Stimulated activated naive CD8-positive, alpha-beta T cell treated with anti-CD3 and anti-CD28 coated beads, Interleukin-15, amount 100 ng/mL, for 72 hours (primary cell): ENCODE data around the gene CD72.
"Not testable (repeated sequence)": the region's sequence is repeated elsewhere in the genome, so short reads cannot be mapped to it uniquely, and the experiment has no call there.

Experiments
- ATAC-seq: fragments of 150-1000 bp; cut with Tn5 transposase; 2 replicates; pipeline ENCODE4 v1.10.0; 2021; ENCODE audit warnings: mild to moderate bottlenecking, moderate library complexity
- DNase-seq, 2 donors: peaks; one replicate each; pipeline ENCODE4 v3.0.0; 2021 to 2022
- H3K27ac Mint-ChIP-seq, 2 donors: one replicate each; pipeline ENCODE4 v1.8.0; 2022; ENCODE audit warnings: mild to moderate bottlenecking in 2 of 2, mixed read lengths in 2 of 2, moderate library complexity in 2 of 2
- H3K27me3 Mint-ChIP-seq: one replicate; pipeline ENCODE4 v1.8.0; 2022; ENCODE audit warnings: mixed read lengths
- H3K4me1 Mint-ChIP-seq: one replicate; pipeline ENCODE4 v1.8.0; 2022; ENCODE audit warnings: mild to moderate bottlenecking, mixed read lengths
- H3K4me3 Mint-ChIP-seq, 2 donors: one replicate each; pipeline ENCODE4 v1.8.0; 2022; ENCODE audit warnings: mild to moderate bottlenecking in 2 of 2, mixed read lengths in 2 of 2, moderate library complexity in 1 of 2
- H3K9me3 Mint-ChIP-seq, 2 donors: one replicate each; pipeline ENCODE4 v1.8.0; 2022; ENCODE audit warnings: mixed read lengths in 2 of 2

CD72 gene

GRCh38 chr9:35612066-35612465 is 6.1 kb downstream of the CD72 start:
- H3K9me3 Mint-ChIP-seq, H3K27me3 Mint-ChIP-seq, H3K27ac Mint-ChIP-seq, H3K4me3 Mint-ChIP-seq, ATAC-seq, DNase-seq: not testable (repeated sequence)
- peaks cover 33% of the 10 kb centered on the region for H3K4me1 Mint-ChIP-seq

DNA sequence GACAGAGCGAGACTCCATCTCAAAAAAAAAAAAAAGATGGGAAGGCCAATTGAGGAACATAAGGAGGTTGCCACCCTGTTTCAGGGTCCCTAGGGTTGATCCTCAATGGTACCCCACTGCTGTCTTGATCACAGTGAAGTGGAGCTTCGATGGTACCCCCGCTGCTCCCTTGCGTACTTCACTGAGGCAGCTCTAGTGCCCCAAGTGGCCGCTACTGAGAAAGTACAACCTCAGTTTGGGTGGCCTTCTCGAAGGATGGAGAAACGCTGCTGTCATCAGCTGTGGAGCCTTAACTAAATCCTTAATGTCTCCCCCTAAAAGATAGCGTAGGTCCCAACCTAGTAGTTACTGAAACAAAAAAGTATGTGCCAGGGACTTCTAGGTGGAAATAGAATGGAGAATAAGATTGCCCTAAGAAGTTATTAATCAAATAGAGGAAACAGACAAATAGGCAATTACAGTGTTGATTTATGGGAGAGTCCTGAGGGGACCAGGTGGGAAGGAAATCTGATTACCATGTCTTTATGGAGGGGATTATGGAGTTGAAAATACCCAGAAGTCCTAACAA is 6.9 kb downstream of the CD72 start:
- DNase-seq: peak; percentile 45 to 54
- H3K4me3 Mint-ChIP-seq: no peak overlapping the region
- no peak overlapping the region for H3K27ac Mint-ChIP-seq
- ATAC-seq: peak; percentile 86
- H3K27me3 Mint-ChIP-seq: no peaks in the 10 kb centered on the region
- peaks cover 33% of the 10 kb centered on the region for H3K4me1 Mint-ChIP-seq
- no peaks in the 10 kb centered on the region for H3K9me3 Mint-ChIP-seq

GRCh38 chr9:35609820-35610163 is 8.4 kb downstream of the CD72 start:
- no peak overlapping the region for H3K4me3 Mint-ChIP-seq
- H3K9me3 Mint-ChIP-seq: no peaks in the 10 kb centered on the region
- peaks cover 31% of the 10 kb centered on the region for H3K4me1 Mint-ChIP-seq
- H3K27ac Mint-ChIP-seq: no peak overlapping the region
- ATAC-seq: no peak
- no peak for DNase-seq
- no peaks in the 10 kb centered on the region for H3K27me3 Mint-ChIP-seq

GRCh38 chr9:35609001-35609819 is 9.0 kb downstream of the CD72 start:
- Mint-ChIP-seq H3K9me3 (no peaks in the 10 kb centered on the region), H3K4me3 (no peak overlapping the region), H3K4me1 (peaks cover 35% of the 10 kb centered on the region), H3K27me3 (no peaks in the 10 kb centered on the region), H3K27ac (peak overlapping the region in 1 of 2 donors; percentile 57)
- ATAC-seq: no peak
- no peak for DNase-seq

DNA sequence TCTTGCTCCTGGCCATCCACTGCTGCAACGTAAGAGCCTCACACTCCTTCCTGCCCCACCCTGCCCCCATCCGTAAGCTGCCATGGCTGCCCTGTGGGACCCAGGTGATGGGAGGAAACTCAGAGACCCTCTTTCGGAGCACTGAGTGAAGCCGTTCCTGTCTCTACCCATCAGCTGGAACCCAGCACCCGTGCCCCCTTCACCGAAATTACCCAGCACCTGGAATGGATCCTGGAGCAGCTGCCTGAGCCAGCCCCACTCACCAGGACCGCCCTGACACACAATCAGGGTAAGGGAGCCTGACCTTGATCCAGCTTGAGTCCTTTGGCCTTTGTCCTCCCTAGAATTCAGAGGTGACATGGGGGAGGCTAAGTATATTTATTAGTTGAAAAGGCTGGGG is 10.0 kb downstream of the CD72 start:
- Mint-ChIP-seq H3K27me3 (no peaks in the 10 kb centered on the region), H3K9me3 (no peaks in the 10 kb centered on the region), H3K4me3 (no peak overlapping the region), H3K4me1 (peaks cover 45% of the 10 kb centered on the region), H3K27ac (no peak overlapping the region)
- ATAC-seq: no peak
- no peak for DNase-seq

DNA sequence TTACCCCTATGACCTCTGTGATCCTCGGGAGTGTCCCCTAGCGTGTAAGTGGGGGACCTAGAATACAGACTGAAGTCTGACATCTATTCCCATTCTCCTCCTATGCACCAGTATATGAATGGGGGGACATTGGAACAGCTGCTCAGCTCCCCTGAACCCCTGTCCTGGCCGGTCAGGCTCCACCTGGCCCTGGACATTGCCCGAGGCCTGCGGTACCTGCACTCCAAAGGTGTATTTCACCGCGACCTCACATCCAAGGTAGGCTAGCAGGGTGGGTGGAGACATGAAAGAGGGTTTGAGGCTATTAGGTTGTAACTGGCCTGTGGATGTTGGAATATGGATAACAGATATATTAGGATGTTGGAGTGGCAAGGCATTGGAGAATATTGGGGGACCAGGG is 11.5 kb downstream of the CD72 start:
- no peak overlapping the region for H3K27ac Mint-ChIP-seq
- ATAC-seq (no peak), DNase-seq (no peak)
- peaks cover 59% of the 10 kb centered on the region for H3K4me1 Mint-ChIP-seq
- no peaks in the 10 kb centered on the region for H3K9me3 Mint-ChIP-seq
- H3K27me3 Mint-ChIP-seq: no peaks in the 10 kb centered on the region
- peak overlapping the region in 1 of 2 donors; percentile 82 for H3K4me3 Mint-ChIP-seq

DNA sequence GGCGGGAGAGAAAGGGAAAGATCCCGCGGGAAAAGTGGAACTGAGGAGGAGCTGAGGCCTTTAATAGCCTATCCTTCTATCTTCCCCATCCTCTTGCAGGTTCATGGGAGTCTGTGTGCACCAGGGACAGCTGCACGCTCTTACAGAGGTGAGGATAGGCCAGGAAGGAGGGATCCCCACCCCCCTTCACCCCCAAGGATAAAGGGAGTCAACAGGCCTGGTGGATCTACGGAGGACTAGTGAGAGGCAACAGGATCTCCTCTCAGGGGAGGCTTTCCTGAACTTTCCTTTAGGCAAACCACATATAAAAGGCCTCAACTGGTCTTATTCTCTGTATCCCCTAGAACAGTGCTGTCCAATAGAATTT is 12.1 kb downstream of the CD72 start:
- H3K4me1 Mint-ChIP-seq: peaks cover 55% of the 10 kb centered on the region
- DNase-seq (no peak), ATAC-seq (no peak)
- H3K27ac Mint-ChIP-seq: peak overlapping the region; percentile 20 to 80
- no peaks in the 10 kb centered on the region for H3K9me3 Mint-ChIP-seq
- H3K27me3 Mint-ChIP-seq: no peaks in the 10 kb centered on the region
- peak overlapping the region; percentile 82 to 85 for H3K4me3 Mint-ChIP-seq

- DNase-seq: peak; percentile 29 to 38
- H3K4me3 Mint-ChIP-seq: peak overlapping the region; percentile 82 to 85
- H3K27ac Mint-ChIP-seq: peak overlapping the region in 1 of 2 donors; percentile 80
- peaks cover 55% of the 10 kb centered on the region for H3K4me1 Mint-ChIP-seq
- H3K27me3 Mint-ChIP-seq: no peaks in the 10 kb centered on the region
- peak; percentile 4 for ATAC-seq
- H3K9me3 Mint-ChIP-seq: no peaks in the 10 kb centered on the region
These were observed 12.7 kb downstream of the CD72 start for GRCh38 chr9:35605351-35606137.

DNA sequence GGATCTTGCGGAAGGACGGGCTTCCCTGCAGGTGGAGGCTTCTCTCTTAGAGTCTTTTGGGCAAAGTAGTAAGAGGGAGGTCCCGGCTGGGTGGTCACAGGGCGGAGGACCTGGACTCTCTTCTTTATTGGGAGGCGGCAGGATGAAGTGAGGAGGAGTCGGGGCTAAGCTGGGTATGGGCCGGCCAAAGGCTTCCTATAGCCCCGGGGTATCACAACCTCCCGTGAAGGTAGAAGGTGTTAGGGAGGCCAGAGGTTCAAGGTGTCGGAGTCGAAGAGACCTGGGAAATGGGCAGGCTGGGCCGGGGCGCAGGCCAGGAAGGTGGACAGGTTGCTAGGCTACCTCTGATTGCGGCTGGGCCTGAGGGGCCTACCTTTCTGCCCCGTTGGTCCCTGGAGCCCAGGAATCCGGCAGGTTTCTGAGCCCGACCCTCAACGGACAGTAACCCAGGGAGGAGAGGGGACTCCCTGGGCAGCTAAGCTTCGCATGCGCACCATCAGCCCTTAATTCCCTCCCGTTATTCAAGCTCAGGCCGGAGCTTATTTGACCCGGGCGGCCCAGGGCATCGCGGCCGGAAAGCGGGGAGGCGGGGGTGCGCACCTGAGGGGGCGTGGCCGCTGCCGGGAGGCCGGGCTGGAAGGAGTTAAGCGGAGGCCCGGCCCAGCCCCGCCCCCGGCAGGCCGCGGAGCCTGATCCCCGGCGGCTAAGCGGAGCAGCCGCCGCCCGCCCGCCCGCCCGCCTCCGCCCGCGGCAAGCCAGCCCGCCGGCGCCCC is 13.4 kb downstream of the CD72 start, which contains the start of gene TESK1:
Gene TESK1, plus strand, starts transcription at position 685 of the 773 bp plus-strand sequence. CDS start 358 bp downstream, outside the sequence.
- Mint-ChIP-seq H3K4me1 (peaks cover 55% of the 10 kb centered on the region), H3K4me3 (peak within 1 kb of the TSS; percentile 95 to 100), H3K9me3 (no peaks in the 10 kb centered on the region), H3K27ac (peak within 1 kb of the TSS; percentile 98 to 99), H3K27me3 (no peaks in the 10 kb centered on the region)
- DNase-seq (peak; percentile 85 to 88), ATAC-seq (peak; percentile 62)

DNA sequence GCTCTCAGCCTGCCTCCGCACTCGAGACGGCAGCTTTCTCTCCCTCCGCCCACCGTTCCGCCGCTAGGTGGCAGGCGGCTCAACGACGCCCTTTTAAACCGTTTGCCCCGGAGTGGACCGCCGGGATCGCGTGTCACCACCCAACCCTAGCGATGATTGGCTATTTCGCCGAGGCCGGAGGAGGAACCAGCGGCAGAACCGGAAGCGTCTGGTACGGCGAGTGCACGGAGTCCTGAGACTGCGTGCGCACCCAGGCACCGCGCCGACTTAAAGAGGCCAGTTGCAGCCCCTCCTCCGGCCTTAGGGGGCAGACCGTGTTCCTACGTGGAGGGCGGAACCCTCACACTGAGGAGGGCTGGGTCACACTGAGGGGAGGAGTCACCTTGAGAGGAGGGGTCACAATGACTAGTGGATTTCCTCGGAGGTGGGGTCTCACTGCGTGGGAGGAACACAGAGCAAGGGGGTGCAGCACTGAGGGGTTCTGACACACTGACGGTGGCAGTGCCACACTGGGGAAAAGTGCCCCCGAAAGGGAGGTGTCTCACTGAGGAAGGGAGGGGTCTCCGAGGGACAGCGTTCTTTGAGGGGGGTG is 14.1 kb downstream of the CD72 start:
- peaks cover 55% of the 10 kb centered on the region for H3K4me1 Mint-ChIP-seq
- no peaks in the 10 kb centered on the region for H3K9me3 Mint-ChIP-seq
- H3K27me3 Mint-ChIP-seq: no peaks in the 10 kb centered on the region
- DNase-seq (peak; percentile 98 to 100), ATAC-seq (peak; percentile 94)
- peak overlapping the region; percentile 98 to 99 for H3K27ac Mint-ChIP-seq
- H3K4me3 Mint-ChIP-seq: peak overlapping the region; percentile 95 to 100

- peak overlapping the region; percentile 95 to 100 for H3K4me3 Mint-ChIP-seq
- DNase-seq: peak in 1 of 2 donors; percentile 40
- H3K9me3 Mint-ChIP-seq: no peaks in the 10 kb centered on the region
- no peaks in the 10 kb centered on the region for H3K27me3 Mint-ChIP-seq
- peaks cover 55% of the 10 kb centered on the region for H3K4me1 Mint-ChIP-seq
- peak overlapping the region; percentile 98 to 99 for H3K27ac Mint-ChIP-seq
- ATAC-seq: no peak
These were observed 14.7 kb downstream of the CD72 start for GRCh38 chr9:35603506-35603985.

DNA sequence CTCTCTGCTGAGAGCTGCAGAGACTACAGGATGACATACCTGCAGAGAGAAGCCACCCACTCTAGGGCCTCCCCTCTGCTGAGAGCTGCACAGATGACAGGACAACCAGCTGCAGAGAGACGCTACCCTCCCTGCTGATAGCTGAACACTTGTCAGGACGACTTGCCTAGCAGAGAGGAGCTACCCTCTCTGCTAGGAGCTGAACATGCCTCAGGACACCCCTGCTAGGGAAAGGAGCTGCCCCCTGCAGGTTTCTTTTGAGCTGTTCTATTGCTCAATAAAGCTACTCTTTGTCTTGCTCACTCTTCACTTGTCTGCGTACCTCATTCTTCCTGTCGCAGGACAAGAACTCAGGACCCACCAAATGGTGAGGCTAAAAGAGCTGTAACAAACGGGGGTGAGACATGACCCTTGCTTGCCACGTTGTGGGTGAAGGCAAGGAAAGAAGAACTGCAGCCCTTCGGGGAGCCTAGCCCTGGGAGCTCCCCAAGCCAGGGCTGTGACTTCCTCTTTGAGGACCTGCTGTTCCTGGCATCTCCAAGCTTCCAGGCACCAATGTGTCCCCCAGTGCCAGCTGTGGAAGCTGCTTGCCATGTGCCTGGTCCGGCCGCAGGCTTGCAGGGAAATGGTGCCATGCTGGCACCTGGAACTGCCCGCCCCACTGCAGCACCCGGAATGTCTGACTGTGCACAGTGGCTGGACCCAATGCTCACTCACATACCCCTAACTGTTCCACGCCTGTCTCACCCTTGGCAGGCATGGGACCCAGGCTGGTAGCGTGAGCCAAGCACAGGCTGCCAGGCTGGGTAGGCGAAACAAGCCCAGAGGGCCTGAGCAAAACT is 18.2 kb downstream of the CD72 start:
- no peaks in the 10 kb centered on the region for H3K27me3 Mint-ChIP-seq
- peaks cover 29% of the 10 kb centered on the region for H3K4me1 Mint-ChIP-seq
- no peak for ATAC-seq
- no peak for DNase-seq
- no peaks in the 10 kb centered on the region for H3K9me3 Mint-ChIP-seq
- no peak overlapping the region for H3K27ac Mint-ChIP-seq
- no peak overlapping the region for H3K4me3 Mint-ChIP-seq

DNA sequence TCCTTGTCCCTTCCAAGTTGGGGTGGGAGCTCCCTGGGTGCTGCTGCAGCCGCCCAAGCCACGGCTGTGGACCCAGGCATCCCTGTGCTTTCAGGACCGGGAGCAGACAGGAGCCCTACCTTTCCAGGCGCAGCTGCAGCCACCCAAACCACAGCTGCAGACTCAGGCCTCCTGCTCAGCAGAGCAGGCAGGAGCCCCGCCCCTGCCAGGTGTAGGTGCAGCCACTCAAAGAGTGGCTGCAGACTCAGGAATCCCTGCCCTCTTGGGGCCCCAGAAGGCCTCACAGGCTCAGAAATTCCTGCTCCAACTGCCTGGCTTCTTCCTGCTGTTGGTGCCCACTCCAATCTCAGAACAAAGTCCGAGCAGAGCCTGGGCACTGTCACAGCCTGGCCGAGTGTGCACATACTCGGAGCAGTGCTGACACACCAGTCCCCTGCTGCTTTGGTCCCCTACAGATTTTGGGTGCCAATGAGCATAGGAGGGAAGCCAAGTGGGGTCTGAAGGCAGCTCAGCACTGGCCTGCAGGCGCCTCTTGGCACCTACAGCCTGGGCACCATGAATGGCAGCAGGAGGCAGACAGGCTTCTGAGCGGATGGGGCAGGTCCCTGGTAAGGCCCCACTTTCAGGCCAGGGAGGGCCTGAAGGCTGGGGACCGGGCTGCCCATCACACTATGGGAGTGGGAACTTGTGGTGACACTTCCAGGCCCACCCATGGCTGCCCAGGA is 19.2 kb downstream of the CD72 start:
- DNase-seq (no peak), ATAC-seq (no peak)
- Mint-ChIP-seq H3K27me3 (no peaks in the 10 kb centered on the region), H3K9me3 (peaks cover 0 to 7% of the 10 kb centered on the region in 2 donors), H3K27ac (no peak overlapping the region), H3K4me3 (no peak overlapping the region), H3K4me1 (peaks cover 24% of the 10 kb centered on the region)
